C4-2B (cell line): ENCODE data around the gene FMR1.

ENCODE experiments used
- CTCF ChIP-seq: fragments of 450-650 bp; conservative IDR thresholded peaks from 2 replicates; pipeline ENCODE4 v1.5.1; 2017; ENCODE audit warnings: mild to moderate bottlenecking
- ZFX ChIP-seq: fragments of 450-650 bp; IDR thresholded peaks from 2 replicates; pipeline ENCODE4 v1.6.1; 2017

GRCh38 chrX:147945286-147945685 lies 33.6 kb downstream of the FMR1 start:
- TF ChIP-seq CTCF, result no peak
- no peak for TF ChIP-seq ZFX
